GM12874 (cell line): Measurements from ENCODE around the gene EML2.

Experiments
- CTCF ChIP-seq: IDR thresholded peaks from 2 replicates; pipeline ENCODE4 v1.5.1; 2011; ENCODE audit warnings: low read depth, mild to moderate bottlenecking, control low read depth, low read length, moderate library complexity; ENCODE audit not compliant: insufficient read depth

EML2 gene

DNA sequence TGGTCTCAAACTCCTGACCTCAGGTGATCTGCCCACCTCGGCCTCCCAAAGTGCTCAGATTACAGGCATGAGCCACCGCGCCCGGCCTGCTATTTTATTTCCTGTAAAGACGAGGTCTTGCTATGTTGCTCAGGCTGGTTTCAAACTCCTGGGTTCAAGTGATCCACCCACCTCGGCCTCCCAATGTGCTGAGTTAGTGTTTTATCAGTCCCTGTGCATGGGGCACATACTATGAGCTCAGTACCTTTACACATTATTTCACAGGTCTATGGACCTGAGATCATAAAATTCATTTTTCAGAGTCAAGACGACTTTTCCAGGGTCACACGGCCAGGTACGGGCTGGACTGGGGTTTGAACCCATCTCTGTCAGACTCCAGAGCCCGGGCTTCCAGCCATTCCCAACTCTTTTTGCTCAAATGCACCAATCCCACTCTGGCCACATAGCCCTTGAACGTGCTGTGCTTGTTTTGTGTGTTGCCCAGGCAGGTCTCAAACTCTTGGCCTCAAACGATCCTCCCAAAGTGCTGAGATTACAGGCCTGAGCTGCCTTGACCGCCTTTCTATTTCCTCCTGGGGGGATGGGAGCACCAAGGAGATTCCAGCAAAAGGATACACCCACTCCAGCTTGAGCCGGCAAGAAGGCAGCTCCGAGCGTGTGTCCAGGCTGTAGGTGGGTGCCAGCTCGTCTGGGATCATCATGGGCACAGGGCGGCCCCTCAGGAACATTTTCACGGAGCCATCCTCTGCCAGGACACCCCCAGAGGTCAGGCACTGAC lies 1.1 kb downstream of the EML2 start:
- TF ChIP-seq CTCF, result no peak

DNA sequence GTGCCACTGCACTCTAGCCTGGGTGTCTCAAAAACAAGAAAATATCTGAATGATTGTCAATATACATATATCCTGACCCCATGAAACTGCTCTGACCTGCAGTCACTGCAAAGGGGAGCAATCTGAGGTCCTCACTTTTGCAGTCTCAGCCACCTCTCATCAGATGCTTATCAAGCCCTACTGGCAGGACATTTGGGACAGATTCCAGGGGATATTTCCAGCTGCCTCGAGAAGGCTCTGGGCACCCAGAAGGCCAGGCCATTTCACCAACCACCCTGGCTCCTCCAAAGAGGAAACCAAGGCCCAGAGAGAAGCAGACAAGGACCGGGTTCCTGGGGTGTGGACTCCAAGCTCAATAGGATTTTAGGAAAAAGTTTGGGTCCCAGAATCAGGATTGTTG lies 2.3 kb downstream of the EML2 start:
- TF ChIP-seq CTCF, result no peak

GRCh38 chr19:45636275-45636674 lies 2.9 kb downstream of the EML2 start:
- no peak for TF ChIP-seq CTCF

DNA sequence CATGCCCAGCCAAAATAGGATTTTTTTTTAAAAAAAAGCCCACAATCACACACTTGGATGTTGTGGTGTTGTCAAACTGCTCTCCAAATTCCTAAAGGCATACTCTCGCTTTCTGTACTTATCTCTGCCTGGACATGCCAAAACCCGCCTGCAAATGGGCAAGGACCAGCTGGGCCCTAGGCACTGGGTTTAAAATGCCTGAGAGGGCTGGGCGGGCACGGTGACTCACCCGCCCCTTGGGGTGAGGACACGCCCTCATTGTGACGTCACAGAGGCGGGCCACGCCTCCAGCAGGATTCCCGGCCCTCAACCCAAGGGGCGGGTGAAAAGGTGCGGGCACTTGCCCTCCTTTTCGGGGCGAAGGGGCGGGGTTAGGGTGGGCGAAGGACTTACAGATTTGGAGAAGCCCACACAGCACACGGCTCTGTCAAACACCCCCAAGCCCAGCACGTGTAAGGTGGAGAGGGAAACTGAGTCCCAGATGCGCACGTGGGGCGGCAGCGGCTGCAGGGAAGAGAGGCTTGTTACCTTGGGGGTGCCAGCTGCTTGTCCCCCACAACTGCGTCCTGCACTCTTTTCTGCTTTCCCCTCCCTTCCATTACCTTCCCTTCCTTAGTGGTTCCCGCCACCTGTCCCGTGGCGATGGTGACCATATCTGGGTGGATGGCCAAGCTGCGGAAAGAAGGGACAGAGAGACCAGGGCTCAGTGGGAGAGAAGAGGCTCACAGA lies 6.6 kb downstream of the EML2 start:
- no peak for TF ChIP-seq CTCF

DNA sequence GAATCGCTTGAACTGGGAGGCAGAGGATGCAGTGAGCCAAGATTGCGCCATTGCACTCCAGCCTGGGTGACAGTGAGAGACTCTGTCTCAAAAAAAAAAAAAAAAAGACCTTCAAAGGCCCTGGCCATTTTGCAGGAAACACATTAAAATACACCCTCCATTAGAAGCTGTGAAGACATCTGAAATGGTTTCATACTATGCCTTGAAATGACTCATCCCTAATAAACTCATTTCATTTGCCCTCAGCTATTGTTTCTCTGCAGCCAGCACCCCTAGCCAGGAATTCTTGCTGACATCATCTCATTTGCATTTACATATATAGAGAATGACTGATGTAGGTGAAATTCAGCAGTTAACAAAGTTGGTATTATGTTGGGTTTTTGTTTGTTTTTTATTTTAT lies 8.7 kb downstream of the EML2 start:
- no peak for TF ChIP-seq CTCF

DNA sequence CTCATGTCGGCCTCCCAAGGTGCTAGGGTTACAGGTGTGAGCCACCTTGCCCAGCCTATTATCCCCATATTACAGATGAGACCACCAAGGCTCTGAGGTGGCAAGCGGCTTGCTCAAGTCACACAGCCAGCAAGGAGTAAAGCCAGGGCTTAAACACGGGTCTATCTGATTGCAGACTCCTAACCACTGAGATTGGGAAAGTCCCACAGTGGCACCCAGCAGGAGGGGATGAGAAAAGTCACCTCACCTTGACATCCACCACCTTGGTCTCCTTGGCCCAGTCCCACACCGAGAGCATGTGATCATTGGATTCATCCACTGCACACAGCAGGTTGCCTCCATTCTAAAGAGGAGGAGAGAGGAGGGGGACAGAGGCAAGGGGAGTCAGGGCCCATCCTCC lies 9.5 kb downstream of the EML2 start:
- no peak for TF ChIP-seq CTCF

DNA sequence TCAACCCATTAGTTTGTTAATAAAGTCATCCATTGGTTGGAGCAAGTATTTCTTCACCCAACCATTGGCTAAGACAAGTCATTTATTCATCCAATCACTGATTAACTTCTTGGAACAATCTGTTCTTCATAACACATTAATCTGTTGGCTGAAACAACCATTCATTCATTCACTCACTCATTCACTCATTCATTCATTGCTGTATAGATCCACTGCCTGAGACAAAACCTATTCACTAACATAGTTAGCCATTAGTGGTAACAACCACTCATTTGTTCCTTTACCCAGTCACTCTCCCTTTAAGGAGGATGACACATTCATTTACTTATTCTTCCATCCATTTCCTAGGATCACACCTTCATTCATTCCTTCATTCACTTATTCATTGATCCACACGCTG lies 15.2 kb downstream of the EML2 start:
- TF ChIP-seq CTCF, result no peak
